GM19099 (cell line): ENCODE results near the gene OGFOD3.

Source experiments
- POLR2A ChIP-seq: IDR thresholded peaks from 3 replicates; pipeline ENCODE4 v1.6.1; 2011; ENCODE audit warnings: low read depth; ENCODE audit not compliant: insufficient read length; ENCODE audit errors: extremely low read depth

The OGFOD3 gene

DNA sequence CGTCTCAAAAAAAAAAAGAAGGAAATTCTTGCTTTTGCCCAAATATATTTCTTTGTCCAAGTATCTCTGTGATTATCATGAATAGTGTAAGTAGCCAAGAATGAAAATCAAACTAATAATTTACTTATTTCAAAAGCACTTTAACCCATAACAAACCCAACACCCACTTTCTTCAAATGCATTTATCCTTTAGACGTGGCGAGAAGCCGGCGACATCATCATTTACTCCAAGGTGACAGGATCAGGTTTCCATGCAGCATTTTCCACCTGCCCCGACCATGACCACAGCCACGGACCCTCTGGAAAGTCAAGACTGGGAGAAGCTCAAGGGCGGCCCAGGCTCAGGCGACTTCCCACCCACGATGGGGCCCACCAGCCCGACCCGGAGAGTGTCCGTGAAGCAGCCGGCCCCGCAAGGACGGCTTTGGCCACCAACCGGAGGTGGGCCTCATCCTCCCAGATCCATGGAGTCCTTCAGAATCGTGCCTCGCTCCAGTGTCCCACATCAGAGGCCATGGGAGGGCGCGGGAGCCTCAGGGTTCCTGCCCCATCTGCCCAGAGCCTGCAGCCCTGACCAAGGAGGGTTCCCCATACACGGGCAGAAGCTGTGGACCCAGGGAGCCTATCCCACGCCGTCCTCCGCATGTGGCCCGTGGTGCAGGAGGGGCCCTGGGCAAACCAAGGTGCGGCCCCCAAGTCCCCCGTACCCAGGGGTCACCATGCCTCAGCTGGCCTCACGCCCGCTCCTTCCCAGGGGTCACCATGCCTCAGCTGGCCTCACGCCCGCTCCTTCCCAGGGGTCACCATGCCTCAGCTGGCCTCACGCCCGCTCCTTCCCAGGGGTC lies 28.1 kb downstream of the OGFOD3 start:
- no peak for TF ChIP-seq POLR2A

DNA sequence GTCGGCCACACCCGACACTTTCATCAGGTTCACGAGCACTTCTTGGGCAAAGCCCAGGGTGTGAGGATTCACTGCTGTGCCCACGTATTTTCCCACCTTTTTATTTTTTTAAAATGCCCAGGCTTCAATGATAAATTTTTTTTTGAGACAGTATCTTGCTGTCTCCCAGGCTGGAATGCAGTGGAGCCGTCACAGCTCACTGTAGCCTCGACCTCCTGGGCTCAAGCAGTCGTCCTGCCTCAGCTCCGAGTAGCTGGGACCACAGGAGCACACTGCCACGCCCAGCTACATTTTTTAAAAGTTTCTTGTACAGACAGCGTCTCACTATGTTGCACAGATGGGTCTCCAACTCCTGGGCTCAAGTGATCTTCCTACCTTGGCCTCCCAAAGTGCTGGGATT lies 29.0 kb downstream of the OGFOD3 start:
- no peak for TF ChIP-seq POLR2A

GRCh38 chr17:82388922-82389283 lies 29.5 kb downstream of the OGFOD3 start:
- TF ChIP-seq POLR2A: no peak

GRCh38 chr17:82388223-82388921 lies 30.0 kb downstream of the OGFOD3 start:
- no peak for TF ChIP-seq POLR2A

- no peak for TF ChIP-seq POLR2A
Measured at GRCh38 chr17:82387705-82388106, 30.7 kb downstream of the OGFOD3 start.

- no peak for TF ChIP-seq POLR2A
Measured at GRCh38 chr17:82386881-82387704, 31.3 kb downstream of the OGFOD3 start.

GRCh38 chr17:82386255-82386831 lies 32.0 kb downstream of the OGFOD3 start:
- no peak for TF ChIP-seq POLR2A

GRCh38 chr17:82385559-82386254 lies 32.7 kb downstream of the OGFOD3 start:
- no peak for TF ChIP-seq POLR2A

DNA sequence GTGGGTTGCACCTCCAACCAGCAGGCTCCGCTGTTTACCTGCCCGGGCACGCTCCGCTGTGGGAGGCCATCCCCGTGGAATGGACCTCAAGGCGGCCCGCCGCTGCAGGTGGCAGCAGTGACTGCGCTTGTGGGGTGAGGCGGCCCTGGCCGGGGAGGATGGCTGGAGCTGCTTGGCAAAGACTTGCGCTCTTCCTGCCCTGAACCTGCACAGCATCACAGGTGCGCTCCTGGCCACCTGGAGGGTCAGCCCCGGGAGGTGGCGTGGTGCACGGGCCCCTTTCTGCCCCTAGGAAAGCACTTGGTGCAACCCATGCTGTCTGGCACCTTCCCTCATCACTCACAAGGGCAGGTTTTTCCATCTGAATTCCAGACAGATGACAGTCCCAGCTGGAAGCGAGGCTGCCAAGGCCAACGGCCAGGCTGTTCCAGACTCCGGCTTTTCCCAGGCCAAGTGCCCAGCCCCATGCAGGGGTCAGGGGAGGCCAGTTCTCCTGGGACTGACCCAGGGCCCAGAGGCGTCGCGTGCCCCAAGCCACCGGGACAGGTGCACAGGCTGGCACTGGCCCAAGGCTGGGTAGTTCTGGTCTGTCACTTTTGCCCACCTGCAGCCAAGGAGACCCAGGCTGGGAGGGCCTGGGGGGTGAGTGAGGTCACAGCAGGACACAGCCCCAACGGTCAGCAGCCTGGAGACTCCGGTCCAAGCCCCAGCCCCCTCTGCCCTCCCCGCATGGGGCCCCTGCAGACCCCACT lies 33.5 kb downstream of the OGFOD3 start:
- TF ChIP-seq POLR2A: no peak

DNA sequence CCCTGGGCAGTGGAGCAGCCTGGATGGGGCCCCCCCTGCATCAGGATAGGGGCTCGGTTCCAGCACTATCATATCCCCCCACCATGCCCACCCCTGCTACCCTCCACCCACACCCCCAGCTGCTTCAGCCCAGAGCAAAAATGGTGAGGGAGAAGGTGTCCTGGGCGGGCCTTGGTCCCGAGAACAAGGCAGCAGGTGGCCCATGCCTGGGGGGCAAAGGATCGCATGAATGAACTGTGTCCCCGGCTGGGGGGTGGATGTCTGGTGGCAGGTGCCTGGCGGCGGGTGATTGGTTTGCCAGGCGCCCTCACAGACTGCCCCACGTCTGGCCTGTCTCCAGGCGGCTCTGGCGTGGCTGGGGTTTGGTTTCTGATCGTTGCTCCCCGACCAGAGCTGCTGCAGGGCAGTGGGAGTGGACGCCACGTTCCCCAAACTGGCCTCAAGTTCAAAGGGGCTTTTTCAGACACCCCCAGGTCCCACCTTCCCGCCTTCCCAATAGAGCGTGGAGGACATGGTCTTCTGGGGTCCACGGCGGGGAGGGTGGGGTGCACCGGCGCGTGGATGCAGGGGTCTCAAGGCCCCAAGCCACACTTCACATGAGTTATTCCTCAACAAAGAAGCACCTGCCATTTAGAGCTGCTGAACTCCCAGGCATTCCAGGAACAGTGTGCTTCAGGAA lies 34.2 kb downstream of the OGFOD3 start:
- no peak for TF ChIP-seq POLR2A

- TF ChIP-seq POLR2A: no peak
Measured at GRCh38 chr17:82383411-82383810, 35.0 kb downstream of the OGFOD3 start.

- no peak for TF ChIP-seq POLR2A
Measured at GRCh38 chr17:82382933-82383255, 35.5 kb downstream of the OGFOD3 start.
